K562 (cell line): ENCODE data around the gene LMBR1. TPM values are rescaled to one million over a fixed set of nuclear protein-coding genes. Genes with fewer than 3 reads are reported as not detected.
A peak's percentile ranks its signal among the peaks of the same experiment; 100 is the strongest.

Experiments used
- AFF4 ChIP-seq: sonication (generic); formaldehyde crosslinking; IDR thresholded peaks from 2 replicates; pipeline ENCODE4 v1.8.0; 2023; ENCODE audit warnings: mild to moderate bottlenecking, missing genetic modification reagents
- ARID1B ChIP-seq: fragments of 450-650 bp; IDR thresholded peaks from 2 replicates; pipeline ENCODE4 v1.6.1; 2016; ENCODE audit warnings: antibody characterized with exemption, mild to moderate bottlenecking, inconsistent platforms
- ARID2 ChIP-seq: fragments of 450-650 bp; IDR thresholded peaks from 2 replicates; pipeline ENCODE4 v1.6.1; 2017; ENCODE audit warnings: antibody characterized with exemption, mild to moderate bottlenecking
- CBX8 ChIP-seq: fragments of 200-600 bp; sonication (generic); IDR thresholded peaks from 2 replicates; pipeline ENCODE4 v1.6.1; 2012; ENCODE audit warnings: borderline replicate concordance, mixed run types, low read depth, mild to moderate bottlenecking, moderate library complexity, mixed read lengths, low read length, control low read depth, inconsistent platforms; ENCODE audit not compliant: poor library complexity, severe bottlenecking; ENCODE audit errors: extremely low read depth
- HIVEP1 ChIP-seq: fragments of 250-450 bp; sonication (Bioruptor Pico); IDR thresholded peaks from 2 replicates; pipeline ENCODE4 v1.4.0; 2020; ENCODE audit warnings: mild to moderate bottlenecking
- HNRNPK ChIP-seq: fragments of 200-400 bp; formaldehyde crosslinking; IDR thresholded peaks from one replicate; pipeline ENCODE4 v1.6.1; 2018; ENCODE audit warnings: mild to moderate bottlenecking, low read depth, low read length; ENCODE audit not compliant: poor library complexity, severe bottlenecking
- ILF3 ChIP-seq: fragments of 450-650 bp; IDR thresholded peaks from 2 replicates; pipeline ENCODE4 v1.6.1; 2018; ENCODE audit warnings: antibody characterized with exemption, mild to moderate bottlenecking, moderate library complexity, borderline replicate concordance
- L3MBTL2 ChIP-seq: fragments of 450-650 bp; IDR thresholded peaks from 2 replicates; pipeline ENCODE4 v1.6.1; 2016; ENCODE audit warnings: mild to moderate bottlenecking, moderate library complexity
- MCM7 ChIP-seq, 2 experiments: fragments of 450-650 bp; IDR thresholded peaks; 2 replicates each; pipeline ENCODE4 v1.6.1; 2016 to 2018
- NCOA1 ChIP-seq: fragments of 450-650 bp; IDR thresholded peaks from 2 replicates; pipeline ENCODE4 v1.6.1; 2016; ENCODE audit warnings: low read depth
- NFIC ChIP-seq: fragments of 450-650 bp; IDR thresholded peaks from 2 replicates; pipeline ENCODE4 v1.6.1; 2017; ENCODE audit warnings: mild to moderate bottlenecking, inconsistent platforms
- NFYB ChIP-seq: IDR thresholded peaks from 2 replicates; pipeline ENCODE4 v1.6.1; 2011; ENCODE audit warnings: mild to moderate bottlenecking, moderate library complexity; ENCODE audit not compliant: insufficient read length; ENCODE audit errors: extremely low read depth
- NR2C1 ChIP-seq, 2 experiments: fragments of 450-650 bp; IDR thresholded peaks; 2 replicates each; pipeline ENCODE4 v1.6.1; 2017; ENCODE audit warnings: mild to moderate bottlenecking in 2 of 2, antibody characterized with exemption in 1 of 2, inconsistent platforms in 1 of 2, missing compliant biosample characterization in 1 of 2, missing genetic modification characterization in 1 of 2
- RFX1 ChIP-seq: fragments of 450-650 bp; IDR thresholded peaks from 2 replicates; pipeline ENCODE4 v1.6.1; 2016; ENCODE audit warnings: mild to moderate bottlenecking, moderate library complexity
- SMAD3 ChIP-seq: fragments of 450-650 bp; formaldehyde crosslinking; conservative IDR thresholded peaks from 2 replicates; pipeline ENCODE4 v1.4.0; 2020; ENCODE audit warnings: mild to moderate bottlenecking
- SOX6 ChIP-seq: fragments of 450-650 bp; IDR thresholded peaks from 2 replicates; pipeline ENCODE4 v1.6.1; 2014; ENCODE audit warnings: mild to moderate bottlenecking
- TCF3 ChIP-seq: sonication (generic); formaldehyde crosslinking; IDR thresholded peaks from 2 replicates; pipeline ENCODE4 v1.4.0; 2020; ENCODE audit warnings: mild to moderate bottlenecking, missing genetic modification reagents
- ZKSCAN3 ChIP-seq: fragments of 250-450 bp; sonication (Bioruptor Pico); IDR thresholded peaks from 2 replicates; pipeline ENCODE4 v1.4.0; 2020
- ZNF146 ChIP-seq: IDR thresholded peaks from one replicate; pipeline ENCODE4 v1.6.1; 2018; ENCODE audit warnings: missing compliant biosample characterization; ENCODE audit not compliant: unreplicated experiment
- ZNF23 ChIP-seq: fragments of 250-450 bp; sonication (Bioruptor Pico); IDR thresholded peaks from 2 replicates; pipeline ENCODE4 v1.4.0; 2020; ENCODE audit warnings: mild to moderate bottlenecking
- ZNF589 ChIP-seq: fragments of 200-800 bp; sonication (Bioruptor generic); IDR thresholded peaks from 2 replicates; pipeline ENCODE4 v1.6.1; 2016; ENCODE audit warnings: low read depth, missing genetic modification characterization, missing compliant biosample characterization
- polyA plus RNA-seq, 8 experiments: library from polyadenylated mRNA; depleted of rRNA in 4 of 8; stranded (reverse) in 5 of 8; unstranded in 3 of 8; fragments of >200 nt; fragmentation: Nextera tagmentation in 2 of 8; fragmentation: Illumina TruSeq in 1 of 8; extraction: Ambion mirVana in 2 of 8; extraction: Trizol in 1 of 8; gene quantifications; 2 replicates each; pipeline versions ENCODE4 v1.2.1 to v1.2.3, GENCODE V29; 2011 to 2014; ENCODE audit warnings: inconsistent platforms in 1 of 8, missing spikeins in 1 of 8
- total RNA-seq, 7 experiments: library from RNA; depleted of rRNA in 6 of 7; stranded (reverse); fragments of >200 nt in 6 of 7; fragmentation: Illumina TruSeq in 2 of 7; extraction: Trizol in 2 of 7; gene quantifications; 2 replicates each; pipeline versions ENCODE4 v1.2.1 to v1.2.3, GENCODE V29; 2011 to 2021; ENCODE audit warnings: low replicate concordance in 1 of 7
- TF ChIP-seq, protein P1 (sequence below): fragments of 450-650 bp; IDR thresholded peaks from 2 replicates; pipeline ENCODE4 v1.6.1; 2017; ENCODE audit warnings: mild to moderate bottlenecking, moderate library complexity
- TF ChIP-seq, protein P2 (sequence below): sonication (generic); formaldehyde crosslinking; IDR thresholded peaks from 2 replicates; pipeline ENCODE4 v1.8.0; 2022; ENCODE audit warnings: missing genetic modification reagents, mild to moderate bottlenecking, moderate library complexity, borderline replicate concordance

LMBR1 gene
- total and polyA plus RNA-seq, 9 of the 15 experiments (the other 6 are each of a cell fraction or from before 2014, with no cell fraction given) = 7.7 to 90.0 (median 59.9) TPM

- peak; percentile 67; the same call in 1 of the 2 replicates for TF ChIP-seq AFF4 (CRISPR knock-in tag)
- TF ChIP-seq ARID2 = no peak
- TF ChIP-seq NR2C1 (IDR thresholded peaks at IDR 0.05) = peak; percentile 87
- peak; percentile 89 for TF ChIP-seq NR2C1 (tag; IDR thresholded peaks at IDR 0.05)
- TF ChIP-seq HIVEP1 = peak; percentile 92
- no peak for TF ChIP-seq CBX8
- TF ChIP-seq ZNF146 (CRISPR knock-in tag) = no peak
- TF ChIP-seq NCOA1 = peak; percentile 46; the same call in 1 of the 2 replicates
- TF ChIP-seq RFX1 = no peak
- TF ChIP-seq, protein P1, sequence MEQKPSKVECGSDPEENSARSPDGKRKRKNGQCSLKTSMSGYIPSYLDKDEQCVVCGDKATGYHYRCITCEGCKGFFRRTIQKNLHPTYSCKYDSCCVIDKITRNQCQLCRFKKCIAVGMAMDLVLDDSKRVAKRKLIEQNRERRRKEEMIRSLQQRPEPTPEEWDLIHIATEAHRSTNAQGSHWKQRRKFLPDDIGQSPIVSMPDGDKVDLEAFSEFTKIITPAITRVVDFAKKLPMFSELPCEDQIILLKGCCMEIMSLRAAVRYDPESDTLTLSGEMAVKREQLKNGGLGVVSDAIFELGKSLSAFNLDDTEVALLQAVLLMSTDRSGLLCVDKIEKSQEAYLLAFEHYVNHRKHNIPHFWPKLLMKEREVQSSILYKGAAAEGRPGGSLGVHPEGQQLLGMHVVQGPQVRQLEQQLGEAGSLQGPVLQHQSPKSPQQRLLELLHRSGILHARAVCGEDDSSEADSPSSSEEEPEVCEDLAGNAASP = no peak
- TF ChIP-seq TCF3 (CRISPR knock-in tag) = no peak
- TF ChIP-seq ARID1B = peak; percentile 68; the same call in 1 of the 2 replicates
- no peak for TF ChIP-seq ZKSCAN3 (CRISPR knock-in tag)
- no peak for TF ChIP-seq SMAD3
- TF ChIP-seq NFIC = peak; percentile 75
- TF ChIP-seq SOX6 = peak; percentile 46; the same call in 1 of the 2 replicates
- no peak for TF ChIP-seq MCM7 (IDR thresholded peaks at IDR 0.05)
- TF ChIP-seq, protein P2, sequence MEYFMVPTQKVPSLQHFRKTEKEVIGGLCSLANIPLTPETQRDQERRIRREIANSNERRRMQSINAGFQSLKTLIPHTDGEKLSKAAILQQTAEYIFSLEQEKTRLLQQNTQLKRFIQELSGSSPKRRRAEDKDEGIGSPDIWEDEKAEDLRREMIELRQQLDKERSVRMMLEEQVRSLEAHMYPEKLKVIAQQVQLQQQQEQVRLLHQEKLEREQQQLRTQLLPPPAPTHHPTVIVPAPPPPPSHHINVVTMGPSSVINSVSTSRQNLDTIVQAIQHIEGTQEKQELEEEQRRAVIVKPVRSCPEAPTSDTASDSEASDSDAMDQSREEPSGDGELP (CRISPR knock-in tag) = peak; percentile 89; the same call in 1 of the 2 replicates
- TF ChIP-seq ZNF23 = no peak
- peak; percentile 87 for TF ChIP-seq L3MBTL2
- TF ChIP-seq HNRNPK = no peak
- no peak for TF ChIP-seq NFYB
- TF ChIP-seq ZNF589 (CRISPR knock-in tag) = no peak; the same call in 1 of the 2 replicates
- peak; percentile 63; the same call in 1 of the 2 replicates for TF ChIP-seq ILF3
Observed at GRCh38 chr7:156892821-156893706, at the start of gene LMBR1 (continued).
